CD14-positive monocyte (primary cell): ENCODE measurements around the gene ATG13. TPM values are rescaled to one million over a fixed set of nuclear protein-coding genes. Genes with fewer than 3 reads are reported as not detected.

Source experiments
- DNase-seq, 3 donors: peaks; one replicate each; pipeline ENCODE4 v3.0.0-alpha.2; 2011 to 2022
- H2AFZ ChIP-seq: 2 replicates; pipeline ENCODE4 v1.6.0; 2012; ENCODE audit warnings: mild to moderate bottlenecking, low read depth, low read length, inconsistent platforms; ENCODE audit not compliant: insufficient read depth, poor library complexity, severe bottlenecking
- H3K27ac ChIP-seq, 2 donors: 1 replicate in 1 of 2; 2 replicates in 1 of 2; pipeline ENCODE4 v1.5.1; 2012 to 2013; ENCODE audit warnings: low read length in 2 of 2, control low read depth in 1 of 2, inconsistent platforms in 1 of 2, low read depth in 1 of 2, mild to moderate bottlenecking in 1 of 2
- H3K27me3 ChIP-seq, 2 donors: one replicate each; pipeline versions ENCODE4 v1.6.0 to v1.6.1; 2011 to 2013; ENCODE audit warnings: low read length in 2 of 2; ENCODE audit not compliant: control insufficient read depth in 2 of 2, insufficient read depth in 2 of 2
- H3K36me3 ChIP-seq, 2 donors: replicated peaks in 1 of 2; 1 replicate in 1 of 2; 2 replicates in 1 of 2; pipeline versions ENCODE4 v1.5.1 to v1.6.1; 2012 to 2013; ENCODE audit warnings: low read length in 2 of 2, control low read depth in 1 of 2, inconsistent platforms in 1 of 2, mild to moderate bottlenecking in 1 of 2; ENCODE audit not compliant: insufficient read depth in 2 of 2, control insufficient read depth in 1 of 2
- H3K4me1 ChIP-seq, 2 donors: 1 replicate in 1 of 2; 2 replicates in 1 of 2; pipeline versions ENCODE4 v1.5.1 to v1.6.1; 2012 to 2013; ENCODE audit warnings: low read length in 2 of 2, control low read depth in 1 of 2, inconsistent platforms in 1 of 2, mild to moderate bottlenecking in 1 of 2, moderate library complexity in 1 of 2; ENCODE audit not compliant: insufficient read depth in 2 of 2, control insufficient read depth in 1 of 2
- H3K4me2 ChIP-seq: replicated peaks from 2 replicates; pipeline ENCODE3; 2012; ENCODE audit warnings: low read length, moderate library complexity, mild to moderate bottlenecking; ENCODE audit not compliant: poor library complexity, severe bottlenecking; ENCODE audit errors: extremely low read depth
- H3K4me3 ChIP-seq, 3 experiments: fragments of 200-600 bp in 1 of 3; sonication (generic) in 1 of 3; replicated peaks in 1 of 3; 1 replicate in 2 of 3; 2 replicates in 1 of 3; pipeline ENCODE4 v1.5.1; 2011 to 2013; ENCODE audit warnings: low read length in 3 of 3, mild to moderate bottlenecking in 3 of 3, control low read depth in 2 of 3, low read depth in 2 of 3, inconsistent platforms in 1 of 3, moderate library complexity in 1 of 3
- H3K79me2 ChIP-seq: 2 replicates; pipeline ENCODE4 v1.6.0; 2012; ENCODE audit warnings: mild to moderate bottlenecking, control low read depth, inconsistent platforms, low read length, moderate library complexity; ENCODE audit not compliant: insufficient read depth
- H3K9ac ChIP-seq: 2 replicates; pipeline ENCODE4 v1.6.0; 2017; ENCODE audit warnings: low read length, mild to moderate bottlenecking; ENCODE audit not compliant: insufficient read depth, poor library complexity, severe bottlenecking
- H3K9me3 ChIP-seq, 2 donors: replicated peaks in 1 of 2; 1 replicate in 1 of 2; 2 replicates in 1 of 2; pipeline versions ENCODE4 v1.5.1 to v1.6.1; 2012 to 2013; ENCODE audit warnings: low read length in 2 of 2, control low read depth in 1 of 2; ENCODE audit not compliant: control insufficient read depth in 1 of 2, insufficient read depth in 1 of 2
- H4K20me1 ChIP-seq: 2 replicates; pipeline ENCODE4 v1.6.0; 2012; ENCODE audit warnings: mild to moderate bottlenecking, low read length, control low read depth, moderate library complexity; ENCODE audit not compliant: insufficient read depth
- H3K27ac Mint-ChIP-seq, 7 donors: one replicate each; pipeline ENCODE4 v1.8.0; 2020; ENCODE audit warnings: mild to moderate bottlenecking in 7 of 7, mixed read lengths in 7 of 7, moderate library complexity in 6 of 7, inconsistent platforms in 2 of 7
- H3K27me3 Mint-ChIP-seq, 3 donors: one replicate each; pipeline ENCODE4 v1.8.0; 2021 to 2022; ENCODE audit warnings: low read depth in 3 of 3, mild to moderate bottlenecking in 3 of 3, mixed read lengths in 3 of 3, moderate library complexity in 3 of 3, inconsistent platforms in 1 of 3
- H3K36me3 Mint-ChIP-seq, 2 donors: one replicate each; pipeline ENCODE4 v1.8.0; 2020; ENCODE audit warnings: mixed read lengths in 2 of 2, inconsistent platforms in 1 of 2, mild to moderate bottlenecking in 1 of 2
- H3K4me1 Mint-ChIP-seq: one replicate; pipeline ENCODE4 v1.8.0; 2020; ENCODE audit warnings: mild to moderate bottlenecking, mixed read lengths
- H3K4me3 Mint-ChIP-seq, 2 donors: one replicate each; pipeline ENCODE4 v1.8.0; 2020; ENCODE audit warnings: mild to moderate bottlenecking in 2 of 2, mixed read lengths in 2 of 2, moderate library complexity in 1 of 2
- H3K9me3 Mint-ChIP-seq, 7 donors: one replicate each; pipeline ENCODE4 v1.8.0; 2020 to 2022; ENCODE audit warnings: mixed read lengths in 7 of 7, mild to moderate bottlenecking in 6 of 7, moderate library complexity in 6 of 7, inconsistent platforms in 2 of 7
- CTCF ChIP-seq: fragments of 200-600 bp; IDR thresholded peaks from one replicate; pipeline ENCODE4 v1.8.0; 2022; ENCODE audit warnings: antibody characterized with exemption, mild to moderate bottlenecking
- WGBS: methylation state at CpG from one replicate; pipeline ENCODE4 v1.1.5; 2013; ENCODE audit warnings: missing lambda C conversion rate; ENCODE audit not compliant: insufficient coverage; 5-methylcytosine and 5-hydroxymethylcytosine counted together
- intact Hi-C, 2 donors: fragments of 100-400 bp; cut with micrococcal nuclease; formaldehyde crosslinking; loops; one replicate each; pipeline versions ENCODE4 v1.15.0 to v1.15.1; 2023
- polyA plus RNA-seq, 3 donors: library from polyadenylated mRNA; depleted of rRNA in 1 of 3; unstranded in 2 of 3; stranded (reverse) in 1 of 3; fragments of 300-500 nt in 2 of 3; fragments of >200 nt in 1 of 3; fragmentation: Illumina TruSeq in 2 of 3; gene quantifications; 1 replicate in 2 of 3; 2 replicates in 1 of 3; pipeline ENCODE4 v1.2.3, GENCODE V29; 2012 to 2021

Gene ATG13
- polyA plus RNA-seq, 3 donors: 33.7 to 55.5 (median 51.2) TPM

- Histone ChIP-seq H3K4me3 (no peak overlapping the region), H3K4me2 (no peak overlapping the region), H3K9ac (no peak overlapping the region), H3K27ac (peak overlapping the region; percentile 94 to 95), H3K79me2 (peaks cover 41% of the 10 kb centered on the region), H3K9me3 (no peaks in the 10 kb centered on the region), H3K4me1 (peaks cover 46 to 48% of the 10 kb centered on the region in 2 donors), H4K20me1 (no peaks in the 10 kb centered on the region), H2AFZ (no peak overlapping the region), H3K36me3 (peaks cover 54 to 67% of the 10 kb centered on the region in 2 donors), H3K27me3 (no peaks in the 10 kb centered on the region)
- no peak for TF ChIP-seq CTCF
- H3K27me3 Mint-ChIP-seq: no peaks in the 10 kb centered on the region
- no peak for DNase-seq
- WGBS: 92% methylated on average over 17 of the region's 26 CpGs
- peak overlapping the region in 2 of 7 donors; percentile 55 to 60 for H3K27ac Mint-ChIP-seq
- peaks cover 0 to 1% (median 0%) of the 10 kb centered on the region in 7 donors for H3K9me3 Mint-ChIP-seq
- no peak overlapping the region for H3K4me3 Mint-ChIP-seq
- peaks cover 56 to 76% of the 10 kb centered on the region in 2 donors for H3K36me3 Mint-ChIP-seq
- H3K4me1 Mint-ChIP-seq: peaks cover 46% of the 10 kb centered on the region
- intact Hi-C loops: no loop called here
Observed at GRCh38 chr11:46679241-46680163, 62.1 kb downstream of the ATG13 start.

- Mint-ChIP-seq H3K36me3 (peaks cover 56 to 82% of the 10 kb centered on the region in 2 donors), H3K27ac (peak overlapping the region in 2 of 7 donors; percentile 2 to 55), H3K9me3 (peaks cover 0 to 1% (median 0%) of the 10 kb centered on the region in 7 donors), H3K4me1 (peaks cover 46% of the 10 kb centered on the region), H3K27me3 (no peaks in the 10 kb centered on the region), H3K4me3 (no peak overlapping the region)
- intact Hi-C loops: no loop called here
- WGBS: 92% methylated on average over 8 of the region's 21 CpGs
- H3K9me3 ChIP-seq: no peaks in the 10 kb centered on the region
- H3K79me2 ChIP-seq: peaks cover 41% of the 10 kb centered on the region
- no peak overlapping the region for H3K4me3 ChIP-seq
- H4K20me1 ChIP-seq: no peaks in the 10 kb centered on the region
- no peak for DNase-seq
- H3K9ac ChIP-seq: no peak overlapping the region
- H3K27me3 ChIP-seq: no peaks in the 10 kb centered on the region
- no peak for TF ChIP-seq CTCF
- H3K36me3 ChIP-seq: peaks cover 54 to 68% of the 10 kb centered on the region in 2 donors
- H3K4me2 ChIP-seq: no peak overlapping the region
- H3K4me1 ChIP-seq: peaks cover 45 to 48% of the 10 kb centered on the region in 2 donors
- H2AFZ ChIP-seq: no peak overlapping the region
- H3K27ac ChIP-seq: peak overlapping the region in 1 of 2 donors; percentile 11
Observed at GRCh38 chr11:46680164-46680760, 62.9 kb downstream of the ATG13 start.
